ENCODE measurements around the gene CAPS.

CAPS gene

DNA sequence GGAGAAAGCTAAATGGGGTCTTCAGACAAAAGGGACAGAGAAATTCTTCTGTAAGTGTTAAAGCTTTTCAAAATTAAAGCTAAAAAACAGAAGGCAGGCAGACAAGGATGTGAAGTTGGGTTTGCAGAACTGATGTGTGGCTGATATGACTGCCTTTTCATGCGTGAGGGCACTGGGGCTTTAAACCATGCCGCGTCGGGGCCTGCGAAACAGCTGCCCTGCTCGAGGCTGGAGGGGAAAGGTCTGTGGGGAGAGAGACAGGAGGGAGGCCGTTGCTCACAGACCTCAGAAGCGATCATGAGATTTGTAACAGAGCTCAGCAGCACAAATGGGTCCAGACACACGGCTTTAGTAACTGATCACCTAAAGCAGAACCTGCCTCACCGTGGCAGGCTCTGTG lies 23.5 kb downstream of the CAPS start:
- no peak overlapping the region for H3K27ac ChIP-seq
- TF ChIP-seq ZFX (IDR thresholded peaks at IDR 0.05; ENCODE audit: borderline replicate concordance), result no peak
- TF ChIP-seq CTCF (IDR thresholded peaks at IDR 0.05), result no peak

- H3K27ac ChIP-seq, result no peak overlapping the region
- TF ChIP-seq CTCF (IDR thresholded peaks at IDR 0.05) (no peak), ZFX (IDR thresholded peaks at IDR 0.05; ENCODE audit: borderline replicate concordance) (no peak)
These were observed 26.5 kb downstream of the CAPS start for GRCh38 chr19:5940260-5941208.

- no peak overlapping the region for H3K27ac ChIP-seq
These were observed 27.6 kb downstream of the CAPS start for GRCh38 chr19:5941673-5942072.

DNA sequence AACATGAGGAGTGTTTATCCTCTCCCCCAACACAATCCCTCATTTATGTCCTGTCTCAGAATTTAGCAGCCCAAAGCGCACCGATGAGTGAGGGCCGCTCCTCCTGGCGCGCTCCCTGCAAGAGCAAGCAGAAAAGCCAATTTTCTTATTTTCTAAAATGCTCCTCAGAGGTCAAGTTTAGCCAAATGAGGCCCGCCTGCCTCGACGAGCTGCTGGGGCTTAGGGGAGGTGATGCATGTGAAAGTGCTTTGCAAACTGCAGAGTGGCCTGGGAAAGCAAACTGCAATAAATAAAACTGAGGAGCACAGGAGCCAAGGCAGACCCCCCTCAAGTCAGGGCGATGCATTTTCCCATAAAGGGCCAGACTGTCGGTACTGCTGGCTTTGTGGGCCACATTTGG lies 29.0 kb downstream of the CAPS start:
- no peak overlapping the region for H3K27ac ChIP-seq
- TF ChIP-seq CTCF (IDR thresholded peaks at IDR 0.05), result no peak
- TF ChIP-seq ZFX (IDR thresholded peaks at IDR 0.05; ENCODE audit: borderline replicate concordance), result no peak

More at GRCh38 chr19:5941673-5942072, 27.6 kb downstream of the CAPS start:
- TF ChIP-seq ZFX (IDR thresholded peaks at IDR 0.05; ENCODE audit: borderline replicate concordance) (no peak), CTCF (IDR thresholded peaks at IDR 0.05) (no peak)

DNA sequence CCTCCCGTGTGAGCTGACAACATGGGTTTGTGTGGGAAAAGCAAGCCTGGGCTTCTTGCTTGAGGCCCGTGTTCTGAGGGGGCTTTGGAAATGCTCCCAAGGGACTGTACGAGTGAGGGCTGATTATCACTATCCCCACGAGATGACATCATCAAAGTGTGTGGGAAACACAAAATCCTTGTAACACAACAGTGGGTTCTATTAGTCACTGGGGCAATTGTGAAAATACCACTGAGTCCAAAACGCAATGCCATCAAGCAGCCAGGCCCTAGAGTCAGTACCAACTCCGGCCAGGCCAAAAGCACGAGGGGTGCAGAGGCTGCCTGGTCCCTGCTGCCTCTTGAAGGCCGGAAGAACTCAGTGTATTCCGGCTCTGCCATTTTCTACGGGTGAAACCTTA lies 29.6 kb downstream of the CAPS start:
- TF ChIP-seq CTCF (IDR thresholded peaks at IDR 0.05) (no peak), ZFX (IDR thresholded peaks at IDR 0.05; ENCODE audit: borderline replicate concordance) (no peak)
- H3K27ac ChIP-seq, result no peak overlapping the region

DNA sequence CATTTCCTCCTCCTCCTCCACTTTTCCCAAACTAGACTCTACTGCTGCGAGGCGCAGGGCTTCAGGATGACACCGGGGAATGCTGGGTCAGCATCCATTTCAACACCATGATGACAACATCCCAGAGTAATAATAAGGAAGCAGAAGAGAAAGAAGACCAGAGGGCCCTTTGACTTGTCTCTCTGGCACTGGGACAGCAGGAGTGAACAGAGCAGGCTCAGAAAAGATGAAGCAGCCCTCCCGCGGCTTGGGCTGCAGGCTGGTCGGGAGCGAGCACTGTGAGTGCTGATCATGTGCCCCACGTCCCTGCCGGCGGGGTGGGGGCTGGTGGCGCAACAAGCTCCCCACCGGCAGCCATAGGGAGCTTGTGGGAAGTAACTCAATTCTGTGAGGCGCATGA lies 33.4 kb downstream of the CAPS start:
- TF ChIP-seq CTCF (IDR thresholded peaks at IDR 0.05) (no peak), ZFX (IDR thresholded peaks at IDR 0.05; ENCODE audit: borderline replicate concordance) (no peak)
- no peak overlapping the region for H3K27ac ChIP-seq
